Measurements from ENCODE around the gene ITPRIPL1.
"Not testable (repeated sequence)": the region's sequence is repeated elsewhere in the genome, so short reads cannot be mapped to it uniquely, and the experiment has no call there.

Gene ITPRIPL1

GRCh38 chr2:96325041-96325883 lies at the start of gene ITPRIPL1:
TSS of gene ITPRIPL1 (plus strand) at chr2:96325317. CDS start at chr2:96325840, 523 bp downstream.
- peak; percentile 73 for DNase-seq

GRCh38 chr2:96276787-96277499 lies 48.2 kb upstream of the ITPRIPL1 start:
- DNase-seq = no peak

GRCh38 chr2:96287273-96287856 lies 37.8 kb upstream of the ITPRIPL1 start:
- DNase-seq = no peak

- no peak for DNase-seq
Measured at GRCh38 chr2:96291751-96292150, 33.4 kb upstream of the ITPRIPL1 start.

- DNase-seq = not testable (repeated sequence)
Measured at GRCh38 chr2:96294271-96294670, 30.8 kb upstream of the ITPRIPL1 start.

GRCh38 chr2:96296925-96297324 lies 28.2 kb upstream of the ITPRIPL1 start:
- no peak for DNase-seq

- DNase-seq = no peak
Measured at GRCh38 chr2:96301865-96302264, 23.3 kb upstream of the ITPRIPL1 start.

- no peak for DNase-seq
Measured at GRCh38 chr2:96304606-96305005, 20.5 kb upstream of the ITPRIPL1 start.

- DNase-seq = peak; percentile 95
Measured at GRCh38 chr2:96305091-96305978, 19.8 kb upstream of the ITPRIPL1 start, which contains the start of gene SNRNP200. TSS of gene SNRNP200 (minus strand) at chr2:96305546. CDS start at chr2:96305437, 109 bp downstream.

- DNase-seq = no peak
Measured at GRCh38 chr2:96305979-96306308, 19.2 kb upstream of the ITPRIPL1 start.

- no peak for DNase-seq
Measured at GRCh38 chr2:96306370-96306769, 18.7 kb upstream of the ITPRIPL1 start.

GRCh38 chr2:96308248-96308647 lies 16.9 kb upstream of the ITPRIPL1 start:
- DNase-seq = no peak

GRCh38 chr2:96315005-96315399 lies 10.1 kb upstream of the ITPRIPL1 start:
- DNase-seq = no peak

- DNase-seq = peak; percentile 74
Measured at GRCh38 chr2:96315400-96316071, 9.6 kb upstream of the ITPRIPL1 start.

GRCh38 chr2:96316999-96317398 lies 8.1 kb upstream of the ITPRIPL1 start:
- no peak for DNase-seq

GRCh38 chr2:96317584-96317997 lies 7.5 kb upstream of the ITPRIPL1 start:
- DNase-seq = no peak

- no peak for DNase-seq
Measured at GRCh38 chr2:96318723-96319122, 6.4 kb upstream of the ITPRIPL1 start.

GRCh38 chr2:96319396-96319795 lies 5.7 kb upstream of the ITPRIPL1 start:
- DNase-seq = no peak

GRCh38 chr2:96320326-96320725 lies 4.8 kb upstream of the ITPRIPL1 start:
- peak; percentile 26 for DNase-seq

GRCh38 chr2:96320728-96321622 lies 4.1 kb upstream of the ITPRIPL1 start:
- DNase-seq = no peak

GRCh38 chr2:96323849-96324248 lies 1.3 kb upstream of the ITPRIPL1 start:
- no peak for DNase-seq
